HuH-7 (cell line): ENCODE results near the gene SLC29A2.
"Not testable (repeated sequence)": the region's sequence is repeated elsewhere in the genome, so short reads cannot be mapped to it uniquely, and the experiment has no call there.

ENCODE experiments used
- DNase-seq: peaks from one replicate; pipeline ENCODE4 v3.0.0; 2011; ENCODE audit warnings: low spot score

Gene SLC29A2

DNA sequence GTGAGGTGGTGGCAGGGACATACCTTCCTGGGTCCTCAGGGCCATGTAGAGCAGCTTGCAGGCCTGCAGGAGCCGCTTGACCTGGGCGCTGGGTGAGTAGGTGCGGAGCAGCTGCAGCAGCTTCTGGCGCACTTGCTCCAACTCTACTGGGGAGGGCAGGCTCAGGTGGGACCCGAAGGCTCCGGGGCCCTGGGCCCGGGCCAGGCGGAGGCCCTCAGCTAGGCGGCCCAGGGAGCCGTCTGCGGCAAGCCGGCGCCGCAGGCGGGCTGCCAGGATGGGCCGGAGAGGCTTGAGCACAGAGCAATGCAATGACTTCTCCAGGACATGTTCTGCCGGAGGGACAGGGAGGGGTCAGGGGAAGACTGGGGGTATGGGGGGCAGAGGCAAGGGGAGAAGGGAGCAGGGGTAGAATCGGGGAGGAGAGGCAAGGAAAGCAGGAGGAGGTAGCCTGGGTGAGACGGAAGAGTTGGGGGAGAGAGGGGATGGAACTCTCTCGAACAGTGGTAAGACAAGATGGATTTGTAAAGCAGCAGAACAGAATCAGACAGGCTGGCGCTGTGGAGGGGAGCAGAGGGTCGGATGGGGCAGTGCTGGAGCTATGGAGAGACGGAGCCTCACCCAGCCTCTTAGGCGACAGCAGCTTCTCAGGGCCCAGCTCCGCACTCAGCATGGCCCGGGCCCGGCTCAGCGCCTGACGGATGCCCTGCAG lies 37.5 kb downstream of the SLC29A2 start:
- no peak for DNase-seq

DNA sequence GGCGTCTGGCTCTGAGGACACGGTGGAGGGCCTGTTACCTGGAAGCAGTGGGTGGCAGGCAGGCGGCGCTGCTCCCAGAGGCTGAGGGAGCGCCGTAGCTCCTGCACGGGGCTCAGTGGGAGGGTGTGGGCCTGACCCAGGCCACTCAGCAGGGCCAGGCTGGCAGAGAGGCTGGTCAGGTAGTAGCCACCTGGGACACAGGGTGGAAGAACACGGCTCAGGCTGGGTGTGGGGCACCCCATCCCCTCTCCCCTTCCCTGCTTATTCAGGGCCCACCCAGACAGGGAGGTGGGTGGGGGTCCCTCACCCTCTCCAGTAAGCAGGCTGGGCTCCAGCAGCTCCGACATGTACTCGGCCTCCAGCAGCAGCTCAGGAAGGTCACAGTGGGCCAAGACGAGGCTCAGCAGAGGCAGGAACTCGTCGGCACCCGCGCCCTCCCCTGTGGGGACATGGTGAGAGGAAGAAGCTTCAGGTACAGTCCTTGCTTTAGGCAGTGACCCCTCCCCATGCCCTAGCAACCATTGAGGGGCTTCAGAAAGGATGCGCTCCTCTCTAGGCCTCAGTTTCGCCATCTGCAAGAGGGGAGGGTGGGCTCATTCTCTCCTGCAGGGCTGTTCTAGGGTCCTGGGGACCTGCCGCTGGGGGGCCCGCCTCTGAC lies 38.2 kb downstream of the SLC29A2 start:
- DNase-seq, result no peak

DNA sequence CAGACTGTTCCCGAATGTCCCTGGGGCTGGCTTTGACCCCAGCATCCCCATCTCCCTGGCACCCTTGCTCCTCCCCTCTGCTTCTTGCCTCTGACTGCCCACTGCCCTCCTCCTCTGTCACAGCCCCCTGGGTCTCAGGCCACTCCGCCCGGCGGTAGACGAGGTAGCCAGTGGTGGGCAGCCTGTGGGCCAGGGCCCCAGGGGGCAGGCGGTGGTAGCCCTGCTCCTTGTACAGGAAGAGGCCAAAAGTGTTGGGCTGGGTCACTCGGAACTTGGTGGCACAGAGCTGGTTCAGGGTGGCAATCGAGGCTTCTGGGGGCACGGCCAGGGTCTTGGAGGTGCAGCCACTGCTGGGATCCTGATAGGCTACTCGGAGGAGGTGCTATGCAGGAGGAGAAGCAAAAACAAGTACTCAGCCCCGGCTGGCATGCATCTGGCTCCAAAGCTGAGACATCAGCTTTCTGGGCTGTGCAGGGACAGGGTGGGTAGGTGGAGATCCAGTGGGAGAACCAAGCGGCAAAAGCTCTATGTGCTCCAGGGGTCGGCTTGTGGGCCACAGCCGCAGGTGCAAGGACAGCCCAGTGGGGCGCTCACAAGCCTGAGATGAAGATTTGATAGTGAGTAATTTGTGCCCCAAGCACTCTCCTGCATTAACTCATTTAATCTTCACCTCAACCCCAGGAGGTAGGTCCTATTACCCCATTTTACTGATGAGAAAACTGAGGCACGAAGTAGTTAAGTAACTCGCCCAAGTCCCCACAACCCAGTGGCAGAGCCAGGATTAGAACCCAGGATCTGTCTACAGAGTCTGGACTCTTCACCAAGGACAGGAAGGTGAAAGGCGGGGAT lies 39.0 kb downstream of the SLC29A2 start:
- no peak for DNase-seq

DNA sequence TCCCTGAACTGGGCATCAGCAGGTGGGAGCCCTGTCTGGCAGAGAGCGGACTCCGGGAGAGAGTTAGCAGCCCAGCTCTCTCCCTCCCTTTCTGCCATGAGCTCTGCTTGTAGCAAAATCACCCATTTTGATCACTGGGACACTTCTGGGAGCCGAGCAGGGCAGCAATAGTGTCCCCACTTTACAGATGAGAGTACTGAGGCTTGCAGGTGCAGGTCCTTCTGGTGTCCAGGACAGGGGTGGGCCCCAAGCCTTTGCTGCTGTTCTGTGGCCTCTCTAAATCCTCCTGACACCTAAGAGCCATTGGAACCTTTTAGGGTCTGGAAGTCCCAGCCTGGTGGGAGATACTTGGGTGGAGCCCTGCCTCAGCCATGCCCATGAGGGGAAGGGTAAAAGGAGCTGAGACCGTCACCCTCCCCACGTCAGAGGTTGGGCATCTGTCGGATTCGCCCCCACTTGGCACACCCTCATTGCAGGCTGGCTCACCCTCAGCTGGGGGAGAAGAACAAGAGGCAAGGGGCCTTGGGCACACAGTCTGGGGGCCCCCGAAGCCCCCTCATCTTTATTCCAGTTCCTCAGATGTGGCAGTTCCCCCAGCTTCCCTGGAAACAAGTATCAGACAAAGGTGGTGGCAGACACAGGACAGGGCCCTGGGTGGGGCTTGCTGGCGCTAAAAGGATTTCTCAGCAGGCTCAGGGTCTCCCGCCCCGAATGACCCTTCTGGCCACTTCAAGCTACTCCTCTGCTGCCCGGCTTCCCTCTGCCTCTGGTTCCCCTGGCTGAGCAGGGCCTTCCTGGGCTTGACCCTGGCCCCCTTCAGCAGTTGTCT lies 39.8 kb downstream of the SLC29A2 start:
- DNase-seq, result no peak

DNA sequence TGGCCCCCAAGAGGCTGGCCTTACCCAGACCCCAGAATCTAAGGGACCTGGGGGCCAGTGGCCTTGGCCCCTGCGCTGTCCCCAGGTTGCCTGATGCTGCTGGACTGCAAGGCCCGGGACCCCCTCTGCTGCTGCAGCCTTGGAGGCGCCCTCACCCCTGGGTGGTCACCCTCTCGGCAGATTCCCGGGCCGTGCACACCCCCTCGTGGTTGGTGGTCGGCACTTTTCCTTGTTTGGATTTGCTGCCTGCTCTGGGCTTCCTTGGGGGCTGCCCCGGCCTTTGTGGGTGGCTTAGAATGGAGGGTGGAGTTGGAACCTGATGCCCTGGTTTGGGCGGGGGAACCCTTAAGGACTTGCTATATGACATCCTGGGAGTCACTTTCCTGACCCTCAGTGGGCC lies 40.6 kb downstream of the SLC29A2 start:
- no peak for DNase-seq

DNA sequence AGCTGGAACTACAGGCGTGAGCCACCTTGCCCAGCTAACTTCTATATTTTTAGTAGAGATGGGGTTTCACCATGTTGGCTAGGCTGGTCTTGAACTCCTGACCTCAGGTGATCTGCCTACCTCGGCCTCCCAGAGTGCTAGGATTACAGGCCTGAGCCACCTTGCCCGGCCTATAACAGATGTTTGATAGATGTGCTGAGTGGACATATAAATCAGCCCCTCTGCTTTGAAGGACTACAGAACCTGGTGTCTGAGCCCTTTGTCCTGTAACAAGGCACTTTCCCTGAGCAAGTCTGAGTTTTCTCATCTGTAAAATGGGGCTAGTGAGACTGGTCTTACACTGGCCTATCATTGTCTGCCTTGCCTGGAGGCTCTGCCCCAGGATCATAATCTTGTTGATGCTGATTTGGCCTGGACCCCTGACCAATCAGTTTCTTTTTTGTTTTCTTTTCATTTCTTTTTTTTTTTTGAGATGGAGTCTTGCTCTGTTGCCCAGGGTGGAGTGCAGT lies 42.3 kb downstream of the SLC29A2 start:
- no peak for DNase-seq

DNA sequence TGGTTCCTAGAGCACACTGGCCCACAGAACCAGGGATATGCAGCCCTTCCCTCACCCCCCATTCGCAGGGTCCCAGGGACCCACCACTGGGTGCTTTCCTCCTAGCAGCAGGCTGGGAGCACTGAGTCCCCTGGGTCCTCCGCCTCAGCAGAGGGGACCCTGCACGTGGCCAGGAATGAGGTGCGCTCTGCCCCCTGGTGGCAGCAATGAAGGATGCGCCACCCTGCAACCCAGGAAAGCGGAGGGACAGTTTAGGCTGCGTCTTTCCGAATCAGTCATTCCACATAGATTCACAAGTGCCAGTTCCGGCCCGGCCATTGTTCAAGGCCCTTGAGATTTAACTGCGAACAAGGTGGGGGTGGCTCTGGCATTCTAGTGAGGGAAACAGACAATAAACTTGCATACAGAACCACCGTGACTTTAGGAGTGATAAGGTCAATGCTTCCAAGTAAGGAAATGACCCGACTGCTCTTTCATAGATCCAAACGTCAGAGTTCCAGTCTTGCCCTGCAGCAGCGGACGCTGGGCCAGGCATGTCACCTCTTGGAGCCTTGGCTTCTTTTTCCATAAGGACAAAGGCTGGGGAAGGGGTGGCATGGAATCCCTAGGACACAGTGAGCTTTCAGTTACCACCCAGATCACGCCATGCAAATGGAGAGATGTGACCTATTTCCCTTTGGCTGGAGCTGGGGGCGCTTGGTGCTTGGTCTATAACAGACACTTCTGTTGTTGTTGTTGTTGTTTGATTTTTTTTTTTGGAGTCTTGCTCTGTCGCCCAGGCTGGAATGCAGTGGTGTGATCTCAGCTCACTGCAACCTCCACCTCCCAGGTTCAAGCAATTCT lies 43.0 kb downstream of the SLC29A2 start:
- DNase-seq, result peak; percentile 100

DNA sequence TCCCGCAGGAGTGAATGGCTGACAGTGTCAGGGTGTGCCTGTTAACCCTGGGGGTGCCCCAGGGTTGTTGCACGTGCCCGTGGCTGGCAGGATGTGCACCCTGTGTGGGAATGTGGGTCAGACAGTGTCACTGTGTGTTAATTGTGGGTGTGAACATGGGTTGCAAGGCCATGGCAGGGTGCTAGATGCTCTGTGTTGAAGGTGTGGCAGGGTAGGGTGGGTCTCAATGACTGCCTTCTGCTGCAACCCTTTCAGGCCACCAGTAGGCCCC lies 43.6 kb downstream of the SLC29A2 start:
- DNase-seq, result no peak

DNA sequence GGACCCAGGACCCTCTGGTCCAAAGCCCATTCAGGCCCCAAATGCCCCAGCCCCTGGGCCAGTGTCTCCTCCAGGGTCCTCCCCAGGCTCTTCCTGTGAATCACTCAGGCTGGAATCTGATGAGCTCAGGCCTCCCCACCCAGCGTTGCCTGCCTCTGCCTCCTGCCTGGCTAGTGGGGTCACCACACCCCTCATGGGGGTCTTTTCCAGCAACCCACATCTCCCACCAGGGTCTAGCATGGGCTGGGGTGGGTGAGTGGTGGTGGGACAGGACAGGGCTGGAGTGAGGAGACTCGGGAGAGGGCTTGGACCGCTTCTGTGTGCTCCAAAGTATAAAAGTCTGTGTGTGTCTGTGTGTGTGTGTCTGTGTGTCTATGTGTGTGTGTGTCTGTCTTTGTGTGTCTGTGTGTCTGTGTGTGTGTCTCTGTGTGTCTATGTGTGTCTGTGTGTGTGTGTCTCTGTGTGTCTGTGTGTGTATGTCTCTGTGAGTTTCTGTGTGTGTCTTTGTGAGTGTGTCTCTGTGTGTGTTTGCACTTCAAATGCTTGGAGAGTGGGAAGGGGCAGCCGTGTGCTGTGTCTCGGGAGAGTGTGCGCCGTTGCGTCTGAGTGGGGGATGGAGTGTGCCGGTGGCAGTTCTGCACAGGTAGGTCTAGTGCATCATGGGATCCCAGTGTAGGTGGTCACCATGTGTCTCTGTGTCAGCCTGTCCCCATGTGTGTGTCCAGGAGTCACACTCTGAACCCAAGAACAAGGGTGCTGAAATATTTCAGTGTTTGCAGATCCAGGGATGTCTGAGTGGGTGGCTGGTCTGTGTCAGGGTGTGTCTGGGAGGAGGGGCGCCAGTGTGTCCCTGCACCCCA lies 44.2 kb downstream of the SLC29A2 start:
- no peak for DNase-seq

DNA sequence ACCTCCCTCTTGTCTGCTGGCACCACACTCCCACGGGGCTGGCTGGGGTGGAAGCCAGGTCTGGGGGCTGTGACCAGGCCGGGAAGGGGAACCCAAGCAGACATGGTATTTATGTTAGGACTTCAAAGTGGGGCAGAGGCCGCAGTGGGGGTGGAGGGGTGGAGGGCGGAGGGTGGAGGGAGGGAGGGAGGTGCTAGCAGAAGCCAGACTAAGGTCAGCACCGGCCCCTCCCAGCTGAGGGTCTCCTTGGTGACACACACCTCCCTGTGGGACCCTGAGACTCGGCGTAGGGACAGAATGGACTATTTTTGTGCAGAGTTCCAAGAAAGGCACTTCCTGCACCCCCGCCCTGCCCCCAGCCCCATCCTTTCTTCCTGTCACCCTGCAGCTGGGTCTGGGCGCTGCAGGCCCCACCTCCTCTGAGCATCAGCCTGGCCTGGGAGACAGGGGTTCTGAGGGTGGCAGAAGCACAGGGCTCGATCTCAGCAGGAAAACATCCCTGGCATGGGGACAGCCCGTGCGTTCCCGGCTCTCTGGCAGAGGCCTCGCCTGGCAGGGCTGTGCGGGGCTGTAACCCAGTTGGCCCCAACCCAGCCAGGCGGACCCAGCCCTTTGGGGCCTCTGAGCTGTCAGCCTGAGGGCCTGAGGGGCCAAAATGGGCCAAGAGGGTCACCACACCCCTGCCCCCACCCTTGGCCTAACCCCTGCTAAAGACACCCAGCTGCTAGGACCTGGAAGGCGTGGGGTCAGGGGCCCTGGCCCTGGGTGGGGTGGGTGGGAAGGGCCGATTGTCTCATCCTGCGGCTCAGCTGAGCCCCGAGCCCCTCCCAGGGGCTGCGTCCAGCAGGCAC lies 45.1 kb downstream of the SLC29A2 start:
- DNase-seq, result no peak

DNA sequence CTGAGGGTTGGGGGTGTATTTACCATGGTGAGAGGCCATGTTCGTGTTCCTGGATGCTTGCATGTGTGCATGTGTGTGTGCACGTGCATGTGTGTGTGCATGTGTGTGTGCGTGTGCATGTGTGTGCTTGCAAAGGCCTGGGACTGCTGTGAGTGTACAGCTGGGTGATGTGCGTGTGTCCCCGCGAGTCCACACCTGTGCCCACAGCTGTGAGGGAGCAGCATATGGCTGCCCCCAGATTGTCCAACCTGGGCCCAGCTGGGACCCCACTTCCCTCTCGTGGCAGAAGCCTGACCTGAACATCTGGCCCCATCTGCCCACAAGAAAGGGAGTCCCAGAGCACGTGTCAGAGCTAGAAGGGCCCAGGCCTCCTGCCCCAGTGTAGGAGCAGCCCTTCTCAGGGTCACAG lies 46.3 kb downstream of the SLC29A2 start:
- DNase-seq, result no peak

DNA sequence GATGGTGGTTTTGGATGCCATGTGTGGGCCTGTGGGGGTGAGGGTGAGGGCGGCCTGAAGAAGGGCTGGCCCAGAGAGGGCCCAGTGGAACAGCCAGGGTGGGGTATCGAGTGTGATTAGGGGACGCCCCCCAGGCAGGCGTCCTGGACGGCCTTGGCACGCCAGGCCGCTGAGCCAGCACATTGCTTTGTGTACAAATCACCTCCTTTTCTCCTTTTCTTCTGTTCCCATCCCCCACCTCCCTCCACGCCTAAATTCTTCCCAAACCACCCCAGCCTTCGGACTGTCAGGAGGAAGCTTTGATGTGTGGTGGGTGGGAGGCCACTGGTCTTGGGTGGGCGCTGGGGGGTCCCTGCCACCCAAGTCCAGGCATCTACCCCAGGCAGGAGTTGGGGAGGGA lies 46.9 kb downstream of the SLC29A2 start:
- DNase-seq, result no peak

DNA sequence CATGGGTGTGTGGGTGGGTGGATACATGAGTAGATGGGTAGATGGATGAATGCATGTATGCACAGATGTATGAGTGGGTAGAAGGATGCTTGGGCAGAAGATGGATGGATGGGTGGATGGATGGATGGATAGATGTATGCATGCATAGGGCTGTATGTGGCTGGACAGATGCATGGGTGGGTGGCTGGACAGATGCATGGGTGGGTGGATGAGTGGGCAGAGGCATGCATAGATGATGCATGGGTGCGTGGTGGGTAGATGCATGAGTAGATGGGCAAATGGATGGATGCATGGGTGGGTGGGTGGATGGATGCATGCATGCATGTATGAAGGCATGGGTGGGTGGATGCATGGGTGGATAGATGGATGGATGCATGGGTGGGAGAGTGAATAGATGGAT lies 47.9 kb downstream of the SLC29A2 start:
- DNase-seq, result no peak

DNA sequence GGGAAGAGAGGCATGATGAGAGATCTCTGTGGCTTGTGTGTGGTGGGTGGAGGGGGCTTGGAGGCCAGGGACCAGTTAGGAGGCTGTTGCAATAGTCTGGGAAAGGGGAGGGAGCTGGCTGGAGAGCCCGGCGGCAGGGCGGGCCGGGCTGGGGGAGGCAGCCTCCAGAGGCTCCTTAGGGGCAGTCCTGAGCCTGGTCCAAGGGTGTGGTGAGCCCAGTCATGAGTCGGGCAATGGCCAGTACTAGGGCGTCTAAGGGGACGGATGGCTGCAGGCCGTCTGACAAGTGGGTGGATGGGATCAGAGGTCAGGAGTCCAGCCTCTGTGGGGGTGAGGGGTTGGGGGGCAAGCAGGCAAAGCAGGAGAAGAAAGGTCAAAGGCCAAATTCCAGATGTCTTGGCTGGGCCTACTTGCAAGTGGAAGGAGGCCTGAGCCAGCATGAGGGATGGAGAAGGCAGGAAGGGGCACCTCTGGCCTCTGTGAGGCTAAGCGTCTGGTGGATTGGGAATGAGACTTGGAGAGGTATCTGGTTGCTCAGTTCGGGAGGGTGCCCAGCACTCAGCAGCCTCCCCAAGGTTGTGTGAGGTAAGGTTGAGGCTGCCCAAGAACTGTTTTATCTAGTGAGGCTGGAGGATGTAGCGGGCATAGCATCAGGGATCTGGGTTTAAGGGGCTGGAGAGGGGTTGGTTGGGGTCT lies 48.7 kb downstream of the SLC29A2 start:
- no peak for DNase-seq

DNA sequence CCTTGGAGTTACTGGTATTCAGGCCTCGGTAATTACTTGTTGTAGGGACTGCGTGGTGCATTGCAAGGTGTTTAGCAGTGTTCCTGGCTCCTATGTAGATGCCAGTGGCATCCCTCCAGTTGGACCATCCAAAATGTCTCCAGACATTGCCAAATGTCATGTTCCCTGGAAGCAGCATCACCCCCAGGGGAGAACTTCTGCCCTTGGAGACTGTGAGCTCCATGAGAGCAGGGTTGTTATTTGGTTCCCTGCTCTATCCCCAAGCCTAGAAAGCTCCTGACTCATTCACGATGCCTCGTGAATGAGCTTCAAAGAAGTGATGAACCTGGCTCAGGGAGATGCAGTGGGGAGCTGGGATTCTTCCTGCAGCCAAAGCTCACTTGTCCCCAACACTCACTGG lies 50.0 kb downstream of the SLC29A2 start:
- DNase-seq, result no peak

DNA sequence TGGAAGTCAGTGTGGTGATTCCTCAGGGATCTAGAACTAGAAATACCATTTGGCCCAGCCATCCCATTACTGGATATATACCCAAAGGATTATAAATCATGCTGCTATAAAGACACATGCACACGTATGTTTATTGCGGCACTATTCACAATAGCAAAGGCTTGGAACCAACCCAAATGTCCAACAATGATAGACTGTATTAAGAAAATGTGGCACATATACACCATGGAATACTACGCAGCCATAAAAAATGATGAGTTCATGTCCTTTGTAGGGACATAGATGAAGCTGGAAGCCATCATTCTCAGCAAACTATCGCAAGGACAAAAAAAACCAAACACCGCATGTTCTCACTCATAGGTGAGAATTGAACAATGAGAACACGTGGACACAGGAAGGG lies 50.8 kb downstream of the SLC29A2 start:
- not testable (repeated sequence) for DNase-seq

DNA sequence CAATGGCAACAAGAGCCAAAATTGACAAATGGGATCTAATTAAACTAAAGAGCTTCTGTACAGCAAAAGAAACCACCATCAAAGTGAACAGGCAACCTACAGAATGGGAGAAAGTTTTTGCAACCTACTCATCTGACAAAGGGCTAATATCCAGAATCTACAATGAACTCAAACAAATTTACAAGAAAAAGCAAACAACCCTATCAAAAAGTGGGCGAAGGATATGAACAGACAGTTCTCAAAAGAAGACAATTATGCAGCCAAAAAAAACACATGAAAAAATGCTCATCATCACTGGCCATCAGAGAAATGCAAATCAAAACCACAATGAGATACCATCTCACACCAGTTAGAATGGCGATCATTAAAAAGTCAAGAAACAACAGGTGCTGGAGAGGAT lies 51.3 kb downstream of the SLC29A2 start:
- DNase-seq, result not testable (repeated sequence)

DNA sequence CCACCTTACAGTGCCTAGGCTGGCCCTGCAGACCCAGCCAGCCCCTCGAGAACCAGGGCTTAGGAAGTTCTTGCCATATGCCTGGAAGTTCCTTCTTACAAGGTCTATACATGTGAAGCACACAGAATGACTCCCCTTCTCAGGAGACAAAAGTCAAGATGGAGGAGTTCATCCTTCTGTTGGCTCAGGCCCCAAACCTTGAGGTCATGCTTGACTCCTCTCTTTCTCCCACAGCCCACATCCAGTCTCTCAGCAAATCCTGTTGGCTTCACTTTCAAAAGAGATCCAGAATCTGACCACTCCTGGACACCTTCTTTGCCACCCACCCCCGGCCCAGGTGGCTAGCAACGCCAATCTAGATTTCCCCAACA lies 53.0 kb downstream of the SLC29A2 start:
- no peak for DNase-seq
